GM12873 (cell line): ENCODE data around the gene SPG11.

Experiments used
- TF ChIP-seq, protein P1 (sequence below): IDR thresholded peaks from 2 replicates; pipeline ENCODE4 v1.5.1; 2012; ENCODE audit warnings: low read depth, mild to moderate bottlenecking, moderate library complexity, low read length, control low read depth; ENCODE audit not compliant: insufficient read depth; ENCODE audit errors: missing control alignments

SPG11 gene

DNA sequence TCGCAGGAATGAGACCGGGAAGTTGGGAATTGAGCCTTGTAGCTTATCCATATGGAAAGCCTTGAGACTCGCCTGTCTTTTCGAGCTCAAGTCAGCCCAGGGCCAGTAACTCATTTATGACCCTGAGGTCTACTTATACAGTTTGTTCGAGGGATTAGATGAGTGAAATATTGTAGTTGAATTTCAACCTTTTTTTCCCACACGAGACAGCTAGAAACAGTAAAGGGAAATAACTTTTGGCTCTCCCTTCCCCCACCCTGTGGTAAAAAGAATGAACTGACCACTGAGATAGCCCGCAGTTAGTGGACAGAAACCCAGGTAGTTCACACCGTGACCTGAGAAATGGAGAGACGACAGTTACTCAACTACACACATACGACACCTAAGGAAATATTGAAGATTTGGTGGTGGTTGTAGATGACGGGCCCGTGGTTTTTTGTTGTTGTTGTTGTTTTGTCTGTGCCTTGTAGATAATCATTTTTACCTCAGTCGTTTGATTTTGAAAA is 125.7 kb downstream of the SPG11 start:
- TF ChIP-seq, protein P1, sequence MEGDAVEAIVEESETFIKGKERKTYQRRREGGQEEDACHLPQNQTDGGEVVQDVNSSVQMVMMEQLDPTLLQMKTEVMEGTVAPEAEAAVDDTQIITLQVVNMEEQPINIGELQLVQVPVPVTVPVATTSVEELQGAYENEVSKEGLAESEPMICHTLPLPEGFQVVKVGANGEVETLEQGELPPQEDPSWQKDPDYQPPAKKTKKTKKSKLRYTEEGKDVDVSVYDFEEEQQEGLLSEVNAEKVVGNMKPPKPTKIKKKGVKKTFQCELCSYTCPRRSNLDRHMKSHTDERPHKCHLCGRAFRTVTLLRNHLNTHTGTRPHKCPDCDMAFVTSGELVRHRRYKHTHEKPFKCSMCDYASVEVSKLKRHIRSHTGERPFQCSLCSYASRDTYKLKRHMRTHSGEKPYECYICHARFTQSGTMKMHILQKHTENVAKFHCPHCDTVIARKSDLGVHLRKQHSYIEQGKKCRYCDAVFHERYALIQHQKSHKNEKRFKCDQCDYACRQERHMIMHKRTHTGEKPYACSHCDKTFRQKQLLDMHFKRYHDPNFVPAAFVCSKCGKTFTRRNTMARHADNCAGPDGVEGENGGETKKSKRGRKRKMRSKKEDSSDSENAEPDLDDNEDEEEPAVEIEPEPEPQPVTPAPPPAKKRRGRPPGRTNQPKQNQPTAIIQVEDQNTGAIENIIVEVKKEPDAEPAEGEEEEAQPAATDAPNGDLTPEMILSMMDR = no peak

DNA sequence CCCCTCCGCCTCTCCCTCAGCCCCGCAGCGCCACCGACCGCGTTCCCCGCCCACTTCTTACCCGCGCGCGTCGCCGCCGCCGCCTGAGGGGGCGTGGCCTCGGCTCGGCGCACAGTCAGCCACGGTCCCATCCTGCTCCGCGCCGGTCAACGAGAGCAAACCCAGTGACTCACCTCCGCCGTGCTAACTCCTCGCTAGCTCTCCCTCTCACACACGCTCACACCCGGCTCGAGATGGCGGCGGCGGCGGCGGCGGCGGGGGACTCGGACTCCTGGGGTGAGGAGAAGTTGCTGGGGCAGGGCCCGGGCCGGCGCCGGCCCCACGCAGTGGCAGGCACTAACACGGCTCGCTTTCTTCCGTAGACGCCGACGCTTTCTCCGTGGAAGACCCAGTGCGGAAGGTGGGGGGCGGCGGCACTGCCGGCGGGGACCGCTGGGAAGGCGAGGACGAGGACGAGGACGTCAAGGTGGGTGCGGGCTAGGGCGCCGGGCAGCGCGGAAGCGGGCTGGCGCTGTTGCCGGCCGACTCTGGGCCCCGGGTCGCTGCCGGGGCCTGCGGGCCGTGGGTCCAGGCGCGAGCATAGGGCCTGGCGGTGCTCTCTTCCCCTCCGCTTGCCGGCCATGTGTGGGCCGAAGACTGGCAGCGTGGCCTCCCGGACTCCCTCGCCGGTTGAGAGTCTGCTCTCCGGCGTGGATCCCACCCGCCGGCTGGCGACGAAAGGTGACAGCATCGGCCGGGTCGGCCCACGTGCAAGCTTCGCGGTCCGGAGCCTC is 126.3 kb downstream of the SPG11 start, which contains the start of gene EIF3J:
Gene EIF3J, plus strand, starts transcription at position 186 of the 773 bp plus-strand sequence. Its CDS starts 48 bp downstream, at position 234.
- TF ChIP-seq, protein P1 = no peak

GRCh38 chr15:44536302-44536961 is 127.0 kb downstream of the SPG11 start:
- TF ChIP-seq, protein P1 = peak; percentile 37

- TF ChIP-seq, protein P1 = no peak
Observed at GRCh38 chr15:44535523-44536301, 127.8 kb downstream of the SPG11 start.

GRCh38 chr15:44535092-44535491 is 128.4 kb downstream of the SPG11 start:
- TF ChIP-seq, protein P1 = no peak

- TF ChIP-seq, protein P1 = peak; percentile 39
Observed at GRCh38 chr15:44532689-44533088, 130.8 kb downstream of the SPG11 start.

- TF ChIP-seq, protein P1 = no peak
Observed at GRCh38 chr15:44530653-44531052, 132.8 kb downstream of the SPG11 start.
